ENCODE data around the gene ADAM10. TPM values are rescaled to one million over a fixed set of nuclear protein-coding genes. Genes with fewer than 3 reads are reported as not detected.

The ADAM10 gene
- polyA plus RNA-seq, 1 donor (not counting 4 experiments of a cell fraction or from before 2014, with no cell fraction given) = 198 TPM

GRCh38 chr15:58572521-58572920 lies 177.0 kb downstream of the ADAM10 start:
- dilution Hi-C loops (cut with MboI; ENCODE audit: extremely low pct_ligation_motif_present, low sequenced_read_pairs) = no loop called here
- H3K36me3 ChIP-seq (ENCODE audit: control insufficient read depth in 2 of 2, extremely low read depth in 1 of 2, insufficient read depth in 2 of 2, low read length in 2 of 2) = no peaks in the 10 kb centered on the region
- no peak overlapping the region for H3K27ac ChIP-seq (ENCODE audit: control insufficient read depth, insufficient read depth, low read length)
- H3K4me3 ChIP-seq (ENCODE audit: control insufficient read depth in 2 of 3, extremely low read depth in 1 of 3, insufficient read depth in 2 of 3, low read depth in 1 of 3, low read length in 3 of 3) = no peak overlapping the region
- no peak overlapping the region for H3K4me2 ChIP-seq (ENCODE audit: control insufficient read depth, extremely low read depth, insufficient read depth, low read depth, low read length)
- no peak overlapping the region for H3K9ac ChIP-seq (ENCODE audit: control insufficient read depth, extremely low read depth, insufficient read depth, low read length)
- H3K27me3 ChIP-seq (ENCODE audit: control insufficient read depth, extremely low read depth, insufficient read depth, low read length) = no peaks in the 10 kb centered on the region
- H3K4me1 ChIP-seq (ENCODE audit: control insufficient read depth, extremely low read depth, insufficient read depth, low read length) = peaks cover 8% of the 10 kb centered on the region
- H3K9me1 ChIP-seq (ENCODE audit: control insufficient read depth, extremely low read depth, insufficient read depth, low read length) = no peaks in the 10 kb centered on the region
- no peaks in the 10 kb centered on the region for H3K79me2 ChIP-seq (ENCODE audit: control insufficient read depth, insufficient read depth, low read length)
- no peak for TF ChIP-seq EZH2 (IDR thresholded peaks at IDR 0.05; ENCODE audit: low read length)
- no peak for TF ChIP-seq CTCF (optimal IDR thresholded peaks at IDR 0.05 in 1 of 3, IDR thresholded peaks at IDR 0.05 in 1 of 3, conservative IDR thresholded peaks at IDR 0.05 in 1 of 3; ENCODE audit: extremely low read depth in 1 of 3, insufficient read depth in 2 of 3, low read length in 3 of 3)
- H3K9me3 ChIP-seq (ENCODE audit: control insufficient read depth, low read depth, low read length) = no peaks in the 10 kb centered on the region
- no peak overlapping the region for H2AFZ ChIP-seq (ENCODE audit: control insufficient read depth, low read length)
- FAIRE-seq = no peak
- no peak for DNase-seq (ENCODE audit: low read depth, low spot score)
- no peaks in the 10 kb centered on the region for H4K20me1 ChIP-seq (ENCODE audit: control insufficient read depth, extremely low read depth, insufficient read depth, low read length)

- H2AFZ ChIP-seq (ENCODE audit: control insufficient read depth, low read length) = no peak overlapping the region
- no peaks in the 10 kb centered on the region for H3K9me3 ChIP-seq (ENCODE audit: control insufficient read depth, low read depth, low read length)
- DNase-seq (ENCODE audit: low read depth, low spot score) = no peak
- FAIRE-seq = no peak
- no peaks in the 10 kb centered on the region for H3K9me1 ChIP-seq (ENCODE audit: control insufficient read depth, extremely low read depth, insufficient read depth, low read length)
- H3K27ac ChIP-seq (ENCODE audit: control insufficient read depth, insufficient read depth, low read length) = no peak overlapping the region
- H3K9ac ChIP-seq (ENCODE audit: control insufficient read depth, extremely low read depth, insufficient read depth, low read length) = no peak overlapping the region
- no peak overlapping the region for H3K4me2 ChIP-seq (ENCODE audit: control insufficient read depth, extremely low read depth, insufficient read depth, low read depth, low read length)
- H3K79me2 ChIP-seq (ENCODE audit: control insufficient read depth, insufficient read depth, low read length) = no peaks in the 10 kb centered on the region
- no peak for TF ChIP-seq EZH2 (IDR thresholded peaks at IDR 0.05; ENCODE audit: low read length)
- TF ChIP-seq CTCF (optimal IDR thresholded peaks at IDR 0.05 in 1 of 3, IDR thresholded peaks at IDR 0.05 in 1 of 3, conservative IDR thresholded peaks at IDR 0.05 in 1 of 3; ENCODE audit: extremely low read depth in 1 of 3, insufficient read depth in 2 of 3, low read length in 3 of 3) = no peak
- peaks cover 8% of the 10 kb centered on the region for H3K4me1 ChIP-seq (ENCODE audit: control insufficient read depth, extremely low read depth, insufficient read depth, low read length)
- no peaks in the 10 kb centered on the region for H3K27me3 ChIP-seq (ENCODE audit: control insufficient read depth, extremely low read depth, insufficient read depth, low read length)
- H4K20me1 ChIP-seq (ENCODE audit: control insufficient read depth, extremely low read depth, insufficient read depth, low read length) = no peaks in the 10 kb centered on the region
- H3K36me3 ChIP-seq (ENCODE audit: control insufficient read depth in 2 of 2, extremely low read depth in 1 of 2, insufficient read depth in 2 of 2, low read length in 2 of 2) = no peaks in the 10 kb centered on the region
- no peak overlapping the region for H3K4me3 ChIP-seq (ENCODE audit: control insufficient read depth in 2 of 3, extremely low read depth in 1 of 3, insufficient read depth in 2 of 3, low read depth in 1 of 3, low read length in 3 of 3)
- dilution Hi-C loops (cut with MboI; ENCODE audit: extremely low pct_ligation_motif_present, low sequenced_read_pairs) = no loop called here
Observed at GRCh38 chr15:58571491-58571890, 178.0 kb downstream of the ADAM10 start.
